Measurements from ENCODE around the gene ACTN3. TPM values are rescaled to one million over a fixed set of nuclear protein-coding genes. Genes with fewer than 3 reads are reported as not detected.
"Not testable (repeated sequence)": the region's sequence is repeated elsewhere in the genome, so short reads cannot be mapped to it uniquely, and the experiment has no call there.

Gene ACTN3
- total and polyA plus RNA-seq, 2 of the 4 experiments (the other 2 are of a cell fraction), result under 0.01 to 0.05 TPM

DNA sequence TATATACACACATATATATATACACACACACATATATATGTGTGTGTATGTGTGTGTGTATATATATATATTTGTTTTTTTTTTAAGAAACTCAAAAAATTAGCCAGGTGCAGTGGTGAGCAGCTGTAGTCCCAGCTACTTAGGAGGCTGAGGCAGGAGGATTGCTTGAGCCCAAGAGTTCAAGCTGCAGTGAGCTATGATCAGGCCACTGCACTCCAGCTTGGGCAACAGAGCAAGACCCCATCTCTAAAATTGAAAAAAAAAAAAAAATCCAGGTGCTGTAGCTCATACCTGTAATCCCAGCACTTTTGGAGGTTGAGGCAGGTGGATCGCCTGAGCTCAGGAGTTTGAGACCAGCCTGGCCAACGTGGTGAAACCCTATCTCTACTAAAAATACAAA, 42.6 kb downstream of the ACTN3 start:
- H3K4ac ChIP-seq (ENCODE audit: low read depth, low read length); H3K9me1 ChIP-seq (ENCODE audit: insufficient read depth, low read length); intact Hi-C loops (cut with micrococcal nuclease); in situ Hi-C loops (cut with MboI; ENCODE audit: low sequenced_read_pairs); H3K9me3 ChIP-seq (ENCODE audit: control insufficient read depth, insufficient read depth, low read length); H4K20me1 ChIP-seq (ENCODE audit: insufficient read depth, low read length); H2AK9ac ChIP-seq (replicated peaks; ENCODE audit: low read depth, low read length, poor library complexity); H3K18ac ChIP-seq (ENCODE audit: low read depth, low read length); H4K91ac ChIP-seq (ENCODE audit: insufficient read depth, low read depth, low read length); H3K27me3 ChIP-seq (ENCODE audit: control insufficient read depth, insufficient read depth, low read length); H3K23ac ChIP-seq (ENCODE audit: low read depth, low read length); H2BK5ac ChIP-seq (ENCODE audit: low read depth, low read length, poor library complexity, severe bottlenecking); H3K14ac ChIP-seq (replicated peaks; ENCODE audit: low read depth, low read length); H2AFZ ChIP-seq (replicated peaks; ENCODE audit: low read length, poor library complexity); H4K8ac ChIP-seq (ENCODE audit: low read depth in 2 of 2, low read length in 2 of 2); dilution Hi-C loops (cut with HindIII; ENCODE audit: low sequenced_read_pairs, unreplicated experiment); H3K56ac ChIP-seq (ENCODE audit: extremely low read depth, insufficient read depth, low read length); DNase-seq; H4K5ac ChIP-seq (ENCODE audit: low read depth, low read length); H3K4me3 ChIP-seq (ENCODE audit: insufficient read depth, low read depth, low read length); H2BK15ac ChIP-seq (ENCODE audit: low read depth, low read length); H3K36me3 ChIP-seq (ENCODE audit: control insufficient read depth, insufficient read depth, low read length); H3K27ac ChIP-seq (ENCODE audit: insufficient read depth, low read length); H2AK5ac ChIP-seq (ENCODE audit: low read depth, low read length); H2BK20ac ChIP-seq (ENCODE audit: low read depth, low read length); ATAC-seq (ENCODE audit: low read depth); H3K4me1 ChIP-seq (ENCODE audit: control insufficient read depth, insufficient read depth, low read length); BruUV-seq (replicated peaks); H3K9ac ChIP-seq (ENCODE audit: low read depth, low read length); POLR2A ChIA-PET (ENCODE audit: unreplicated experiment); H2BK120ac ChIP-seq (ENCODE audit: low read depth, low read length); H3K4me2 ChIP-seq (ENCODE audit: low read depth, low read length): not testable (repeated sequence)
- no CpG with 5 or more reads among the region's 2 CpGs for WGBS, 2 experiments (ENCODE audit: extremely low coverage in 2 of 2, insufficient read length in 1 of 2)
- CTCF ChIA-PET, result interaction anchor here (0.6 to 1.4 kb wide), 2 partner anchors 89 to 586 kb away, joined by 4 read pairs; no protein-coding TSS in a partner anchor
- H3K79me1 ChIP-seq (ENCODE audit: low read depth in 1 of 2, low read length in 2 of 2), result peaks cover 8 to 11% of the 10 kb centered on the region in 2 experiments

Measured in IMR-90 (cell line).